Measurements from ENCODE around the gene FLT4.

Gene FLT4

GRCh38 chr5:180592176-180592575 is 57.2 kb downstream of the FLT4 start:
- Histone ChIP-seq H3K4me2 (ENCODE audit: low read depth, low read length, poor library complexity, severe bottlenecking) (no peak overlapping the region), H3K4me3 (ENCODE audit: insufficient read depth, low read length, poor library complexity, severe bottlenecking) (no peak overlapping the region), H3K27me3 (ENCODE audit: low read length) (no peaks in the 10 kb centered on the region), H3K9me2 (replicated peaks; ENCODE audit: insufficient read depth, low read length) (no peaks in the 10 kb centered on the region), H3K36me3 (ENCODE audit: low read length) (no peaks in the 10 kb centered on the region), H2AFZ (ENCODE audit: low read depth, low read length, severe bottlenecking) (no peak overlapping the region), H3F3A (ENCODE audit: insufficient read depth) (no peaks in the 10 kb centered on the region), H3K9me3 (ENCODE audit: insufficient read depth, low read length) (no peaks in the 10 kb centered on the region), H3K9ac (ENCODE audit: low read length) (no peak overlapping the region), H3K27ac (ENCODE audit: low read depth, low read length) (no peak overlapping the region), H3K79me2 (ENCODE audit: insufficient read depth, low read length) (no peaks in the 10 kb centered on the region), H4K20me1 (ENCODE audit: low read depth, low read length) (no peaks in the 10 kb centered on the region)
- TF ChIP-seq CTCF (IDR thresholded peaks at IDR 0.05; ENCODE audit: insufficient read depth, low read length, poor library complexity, severe bottlenecking) (no peak), EZH2phosphoT487 (conservative IDR thresholded peaks at IDR 0.05; ENCODE audit: low read length) (no peak)

DNA sequence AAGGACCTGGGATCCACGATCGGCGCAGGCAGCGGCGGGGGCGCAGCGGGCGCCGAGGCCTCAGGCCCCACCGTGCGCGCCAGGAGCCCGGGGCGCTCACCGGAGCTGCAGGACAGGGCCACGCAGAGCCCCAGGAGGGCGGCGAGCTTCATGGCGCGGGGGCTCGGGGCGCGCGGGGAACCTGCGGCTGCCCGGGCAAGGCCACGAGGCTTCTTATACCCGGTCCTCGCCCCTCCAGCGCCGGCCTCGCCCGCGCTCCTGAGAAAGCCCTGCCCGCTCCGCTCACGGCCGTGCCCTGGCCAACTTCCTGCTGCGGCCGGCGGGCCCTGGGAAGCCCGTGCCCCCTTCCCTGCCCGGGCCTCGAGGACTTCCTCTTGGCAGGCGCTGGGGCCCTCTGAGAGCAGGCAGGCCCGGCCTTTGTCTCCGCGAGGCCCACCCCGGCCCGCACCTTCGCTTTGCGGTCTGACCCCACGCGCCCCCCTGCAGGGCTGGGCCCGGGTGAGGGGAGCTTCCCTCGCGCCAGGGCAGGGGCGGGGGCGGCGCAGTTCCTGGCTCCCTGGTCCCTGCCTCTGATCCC is 58.0 kb downstream of the FLT4 start, which contains the start of gene SCGB3A1:
SCGB3A1 (minus strand) TSS at position 189 of the 577 bp plus-strand sequence; CDS start at position 152, 37 bp downstream.
- no peaks in the 10 kb centered on the region for H3K27me3 ChIP-seq (ENCODE audit: low read length)
- no peak within 1 kb of the TSS for H3K9ac ChIP-seq (ENCODE audit: low read length)
- TF ChIP-seq EZH2phosphoT487 (conservative IDR thresholded peaks at IDR 0.05; ENCODE audit: low read length), result no peak
- no peak for TF ChIP-seq CTCF (IDR thresholded peaks at IDR 0.05; ENCODE audit: insufficient read depth, low read length, poor library complexity, severe bottlenecking)
- H3K36me3 ChIP-seq (ENCODE audit: low read length), result no peaks in the 10 kb centered on the region
- H3K9me3 ChIP-seq (ENCODE audit: insufficient read depth, low read length), result no peaks in the 10 kb centered on the region
- no peak within 1 kb of the TSS for H3K4me3 ChIP-seq (ENCODE audit: insufficient read depth, low read length, poor library complexity, severe bottlenecking)
- no peak within 1 kb of the TSS for H3K27ac ChIP-seq (ENCODE audit: low read depth, low read length)
- no peak within 1 kb of the TSS for H2AFZ ChIP-seq (ENCODE audit: low read depth, low read length, severe bottlenecking)
- no peaks in the 10 kb centered on the region for H4K20me1 ChIP-seq (ENCODE audit: low read depth, low read length)
- no peak within 1 kb of the TSS for H3K4me2 ChIP-seq (ENCODE audit: low read depth, low read length, poor library complexity, severe bottlenecking)
- no peaks in the 10 kb centered on the region for H3F3A ChIP-seq (ENCODE audit: insufficient read depth)
- no peaks in the 10 kb centered on the region for H3K9me2 ChIP-seq (replicated peaks; ENCODE audit: insufficient read depth, low read length)
- no peaks in the 10 kb centered on the region for H3K79me2 ChIP-seq (ENCODE audit: insufficient read depth, low read length)

DNA sequence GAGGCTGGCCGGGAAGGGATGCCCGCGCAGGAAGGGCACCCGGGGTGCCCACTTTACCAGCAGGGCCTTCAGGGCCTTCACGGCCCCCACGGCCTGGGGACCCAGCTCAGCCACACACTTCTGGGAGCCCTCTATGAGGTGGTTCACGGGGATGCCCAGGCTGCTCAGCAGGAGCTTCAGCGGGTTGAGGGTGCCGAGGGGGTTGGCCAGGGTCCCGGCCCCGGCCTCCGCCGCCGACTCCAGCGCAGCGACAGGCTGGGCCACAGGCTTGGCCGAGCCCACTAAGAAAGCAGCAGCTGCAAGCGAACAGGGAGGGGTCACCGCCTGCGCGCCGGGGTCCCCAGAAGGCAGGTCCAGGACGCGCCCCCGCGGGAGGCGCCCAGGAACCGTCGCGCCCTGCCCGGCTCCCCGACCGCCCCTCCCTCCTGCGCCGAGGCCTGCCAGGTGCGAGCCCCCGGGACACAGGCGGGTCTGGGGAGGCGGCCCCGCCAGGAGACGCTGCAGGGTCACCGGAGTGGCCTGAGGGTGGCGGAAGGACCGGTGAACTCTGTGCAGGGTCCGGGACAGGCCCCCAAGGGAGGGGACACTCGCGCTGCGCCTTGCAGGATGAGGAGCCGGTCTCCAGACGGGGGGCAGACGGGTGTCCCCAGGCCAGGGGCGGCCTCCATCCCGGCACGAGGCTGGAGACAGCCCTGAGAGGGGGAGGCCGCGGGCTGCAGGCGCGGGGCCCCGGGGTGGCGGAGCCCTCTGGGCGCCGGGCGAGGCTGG is 58.7 kb downstream of the FLT4 start:
- Histone ChIP-seq H3F3A (ENCODE audit: insufficient read depth) (no peaks in the 10 kb centered on the region), H3K27me3 (ENCODE audit: low read length) (no peaks in the 10 kb centered on the region), H3K9me2 (replicated peaks; ENCODE audit: insufficient read depth, low read length) (no peaks in the 10 kb centered on the region), H4K20me1 (ENCODE audit: low read depth, low read length) (no peaks in the 10 kb centered on the region), H3K4me2 (ENCODE audit: low read depth, low read length, poor library complexity, severe bottlenecking) (no peak overlapping the region), H3K4me3 (ENCODE audit: insufficient read depth, low read length, poor library complexity, severe bottlenecking) (no peak overlapping the region), H3K79me2 (ENCODE audit: insufficient read depth, low read length) (no peaks in the 10 kb centered on the region), H3K36me3 (ENCODE audit: low read length) (no peaks in the 10 kb centered on the region), H3K27ac (ENCODE audit: low read depth, low read length) (no peak overlapping the region), H3K9me3 (ENCODE audit: insufficient read depth, low read length) (no peaks in the 10 kb centered on the region), H3K9ac (ENCODE audit: low read length) (no peak overlapping the region), H2AFZ (ENCODE audit: low read depth, low read length, severe bottlenecking) (no peak overlapping the region)
- no peak for TF ChIP-seq CTCF (IDR thresholded peaks at IDR 0.05; ENCODE audit: insufficient read depth, low read length, poor library complexity, severe bottlenecking)
- TF ChIP-seq EZH2phosphoT487 (conservative IDR thresholded peaks at IDR 0.05; ENCODE audit: low read length), result no peak
